Muscle of leg (tissue), 11 donors: ENCODE results near the gene CUEDC1. TPM values are rescaled to one million over a fixed set of nuclear protein-coding genes. Genes with fewer than 3 reads are reported as not detected.

ENCODE experiments used
- DNase-seq: peaks from one replicate; pipeline ENCODE4 v3.0.0; 2013
- H3K27ac ChIP-seq: one replicate; pipeline ENCODE4 v1.5.1; 2013; ENCODE audit warnings: mild to moderate bottlenecking, low read length, control low read depth
- H3K27me3 ChIP-seq: one replicate; pipeline ENCODE4 v1.6.1; 2013; ENCODE audit warnings: low read length; ENCODE audit not compliant: control insufficient read depth, insufficient read depth
- H3K36me3 ChIP-seq: one replicate; pipeline ENCODE4 v1.6.1; 2013; ENCODE audit warnings: low read length; ENCODE audit not compliant: control insufficient read depth, insufficient read depth
- H3K4me1 ChIP-seq: one replicate; pipeline ENCODE4 v1.6.1; 2013; ENCODE audit warnings: low read length; ENCODE audit not compliant: control insufficient read depth, insufficient read depth
- H3K4me3 ChIP-seq: one replicate; pipeline ENCODE4 v1.5.1; 2013; ENCODE audit warnings: low read length, control low read depth
- H3K9me3 ChIP-seq: replicated peaks from 2 replicates; pipeline ENCODE4 v1.6.1; 2013; ENCODE audit warnings: low read depth, low read length; ENCODE audit not compliant: control insufficient read depth
- WGBS: methylation state at CpG from one replicate; pipeline ENCODE4 v1.1.5; 2013; ENCODE audit warnings: missing lambda C conversion rate; ENCODE audit not compliant: insufficient coverage; 5-methylcytosine and 5-hydroxymethylcytosine counted together
- polyA plus RNA-seq, 8 donors: library from polyadenylated mRNA; unstranded; fragments of 120-200 nt; gene quantifications; one replicate each; pipeline versions ENCODE4 v1.2.1 to v1.2.3, GENCODE V29; 2013; ENCODE audit warnings: inconsistent platforms in 1 of 8, low replicate concordance in 1 of 8; ENCODE audit not compliant: insufficient read length in 8 of 8, insufficient read depth in 1 of 8
- total RNA-seq: library from RNA; stranded (reverse); fragments of 120-200 nt; gene quantifications from one replicate; pipeline ENCODE4 v1.2.4, GENCODE V29; 2013

Gene CUEDC1
- total and polyA plus RNA-seq, 9 donors = 13.2 to 59.3 (median 51.8) TPM

- Histone ChIP-seq H3K27me3 (no peaks in the 10 kb centered on the region), H3K9me3 (no peaks in the 10 kb centered on the region), H3K4me1 (peaks cover 26% of the 10 kb centered on the region), H3K27ac (peak overlapping the region; percentile 6), H3K4me3 (no peak overlapping the region), H3K36me3 (peaks cover 6% of the 10 kb centered on the region)
- WGBS = 38% methylated on average over 4 of the region's 4 CpGs
- DNase-seq = peak; percentile 85
These were observed 40.1 kb upstream of the CUEDC1 start for GRCh38 chr17:57995076-57995956.

DNA sequence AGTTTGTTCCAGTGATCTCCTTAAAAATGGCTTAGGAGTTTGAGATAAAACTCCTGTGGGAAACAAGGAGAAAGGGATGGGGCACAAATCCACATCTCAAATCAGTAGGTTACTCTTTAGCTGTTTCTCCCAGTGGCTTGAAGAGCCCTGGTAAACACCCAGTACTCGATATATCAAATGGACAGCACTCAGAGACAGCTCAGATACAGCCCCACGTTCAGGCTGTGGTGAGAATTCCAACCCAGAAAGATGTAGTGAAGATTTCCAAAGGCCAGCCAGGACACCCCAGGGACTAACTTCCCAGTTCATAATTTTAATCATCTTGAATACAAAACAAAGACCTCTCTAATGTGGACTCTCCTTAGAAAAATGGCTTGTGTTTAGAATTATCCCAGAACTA is 39.2 kb upstream of the CUEDC1 start:
- no peaks in the 10 kb centered on the region for H3K27me3 ChIP-seq
- H3K4me3 ChIP-seq = no peak overlapping the region
- H3K27ac ChIP-seq = no peak overlapping the region
- H3K4me1 ChIP-seq = peaks cover 31% of the 10 kb centered on the region
- H3K9me3 ChIP-seq = no peaks in the 10 kb centered on the region
- no CpG with 5 or more reads among the region's 2 CpGs for WGBS
- no peak for DNase-seq
- H3K36me3 ChIP-seq = peaks cover 6% of the 10 kb centered on the region

DNA sequence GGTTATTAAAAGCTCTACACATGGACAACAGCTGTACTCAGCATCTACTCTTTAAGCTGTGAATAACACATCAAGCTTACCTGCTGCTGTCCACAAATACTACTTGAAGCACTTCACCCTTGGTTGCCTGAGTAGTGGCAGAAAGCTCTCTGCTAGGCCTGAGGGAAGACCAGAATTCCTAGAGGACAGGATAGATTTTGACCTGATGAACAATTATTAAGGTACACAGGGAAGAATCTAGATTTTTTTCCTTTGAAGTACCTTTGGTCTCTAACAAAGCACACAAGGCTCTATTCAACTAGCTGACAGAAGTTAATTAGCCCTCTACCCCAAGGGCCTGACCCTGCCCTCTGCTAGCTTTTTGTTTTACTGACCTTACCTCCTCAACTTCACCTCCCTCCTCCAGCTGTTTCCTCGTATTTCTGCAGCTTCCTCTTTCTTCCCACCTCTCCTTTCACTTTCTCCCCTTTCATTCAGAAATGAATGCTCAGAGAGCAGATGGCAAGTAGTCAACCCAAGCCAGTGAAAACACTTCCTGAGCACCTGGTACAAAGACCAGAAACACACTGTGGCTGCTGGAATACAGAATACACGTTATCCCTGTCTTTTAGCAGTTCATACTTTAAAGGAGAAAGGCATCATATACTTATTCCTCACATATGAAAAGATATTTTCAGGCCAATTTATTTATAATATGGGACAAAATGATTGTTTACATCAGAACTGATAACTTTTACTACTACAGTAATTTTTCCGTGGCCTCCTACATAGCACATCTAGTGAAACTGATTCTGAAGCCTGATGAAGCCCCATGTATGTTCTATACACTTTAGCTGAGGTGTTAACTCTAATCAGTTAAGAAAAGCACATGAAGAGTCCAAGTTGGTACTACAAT is 38.5 kb upstream of the CUEDC1 start:
- 17% methylated on average over 1 of the region's 3 CpGs for WGBS
- Histone ChIP-seq H3K36me3 (peaks cover 6% of the 10 kb centered on the region), H3K4me3 (no peak overlapping the region), H3K9me3 (no peaks in the 10 kb centered on the region), H3K4me1 (peaks cover 37% of the 10 kb centered on the region), H3K27ac (no peak overlapping the region), H3K27me3 (no peaks in the 10 kb centered on the region)
- DNase-seq = no peak

GRCh38 chr17:57991537-57991936 is 36.3 kb upstream of the CUEDC1 start:
- Histone ChIP-seq H3K27me3 (no peaks in the 10 kb centered on the region), H3K27ac (no peak overlapping the region), H3K36me3 (peaks cover 2% of the 10 kb centered on the region), H3K9me3 (no peaks in the 10 kb centered on the region), H3K4me1 (peaks cover 40% of the 10 kb centered on the region), H3K4me3 (no peak overlapping the region)
- no peak for DNase-seq

GRCh38 chr17:57990037-57990436 is 34.8 kb upstream of the CUEDC1 start:
- WGBS = no CpG with 5 or more reads among the region's 2 CpGs
- no peak for DNase-seq
- Histone ChIP-seq H3K27ac (peak overlapping the region; percentile 91), H3K9me3 (no peaks in the 10 kb centered on the region), H3K36me3 (no peaks in the 10 kb centered on the region), H3K27me3 (no peaks in the 10 kb centered on the region), H3K4me3 (no peak overlapping the region), H3K4me1 (peaks cover 37% of the 10 kb centered on the region)

GRCh38 chr17:57988301-57989250 is 33.4 kb upstream of the CUEDC1 start:
- Histone ChIP-seq H3K4me3 (peak overlapping the region; percentile 87), H3K4me1 (peaks cover 32% of the 10 kb centered on the region), H3K36me3 (no peaks in the 10 kb centered on the region), H3K27ac (peak overlapping the region; percentile 98), H3K9me3 (no peaks in the 10 kb centered on the region), H3K27me3 (no peaks in the 10 kb centered on the region)
- peak; percentile 88 for DNase-seq
- 0% methylated on average over 29 of the region's 54 CpGs for WGBS

- H3K4me1 ChIP-seq = peaks cover 30% of the 10 kb centered on the region
- H3K9me3 ChIP-seq = no peaks in the 10 kb centered on the region
- H3K27me3 ChIP-seq = no peaks in the 10 kb centered on the region
- DNase-seq = peak; percentile 90
- peaks cover 4% of the 10 kb centered on the region for H3K36me3 ChIP-seq
- H3K4me3 ChIP-seq = peak within 1 kb of the TSS; percentile 87
- 0% methylated on average over 23 of the region's 74 CpGs for WGBS
- peak within 1 kb of the TSS; percentile 98 for H3K27ac ChIP-seq
These were observed 32.5 kb upstream of the CUEDC1 start, which contains the start of gene VEZF1 for GRCh38 chr17:57987581-57988300. VEZF1 (minus strand) TSS chr17:57988254; CDS start chr17:57988111, 143 bp downstream.

GRCh38 chr17:57986841-57987580 is 31.8 kb upstream of the CUEDC1 start:
- Histone ChIP-seq H3K4me3 (peak overlapping the region; percentile 87), H3K4me1 (peaks cover 29% of the 10 kb centered on the region), H3K36me3 (peaks cover 7% of the 10 kb centered on the region), H3K9me3 (no peaks in the 10 kb centered on the region), H3K27me3 (no peaks in the 10 kb centered on the region), H3K27ac (peak overlapping the region; percentile 98)
- WGBS = 0% methylated on average over 7 of the region's 38 CpGs
- DNase-seq = peak; percentile 91

GRCh38 chr17:57985675-57985974 is 30.4 kb upstream of the CUEDC1 start:
- Histone ChIP-seq H3K4me3 (no peak overlapping the region), H3K4me1 (peaks cover 27% of the 10 kb centered on the region), H3K27me3 (no peaks in the 10 kb centered on the region), H3K9me3 (no peaks in the 10 kb centered on the region), H3K27ac (peak overlapping the region; percentile 53), H3K36me3 (peaks cover 10% of the 10 kb centered on the region)
- DNase-seq = no peak
- no CpG with 5 or more reads among the region's 1 CpG for WGBS
